Measurements from ENCODE around the gene USF1.

GRCh38 chr1:160996178-160996577, 49.6 kb downstream of the USF1 start:
- TF ChIP-seq POLR2A (IDR thresholded peaks at IDR 0.05): no peak
- TF ChIP-seq, protein P1, sequence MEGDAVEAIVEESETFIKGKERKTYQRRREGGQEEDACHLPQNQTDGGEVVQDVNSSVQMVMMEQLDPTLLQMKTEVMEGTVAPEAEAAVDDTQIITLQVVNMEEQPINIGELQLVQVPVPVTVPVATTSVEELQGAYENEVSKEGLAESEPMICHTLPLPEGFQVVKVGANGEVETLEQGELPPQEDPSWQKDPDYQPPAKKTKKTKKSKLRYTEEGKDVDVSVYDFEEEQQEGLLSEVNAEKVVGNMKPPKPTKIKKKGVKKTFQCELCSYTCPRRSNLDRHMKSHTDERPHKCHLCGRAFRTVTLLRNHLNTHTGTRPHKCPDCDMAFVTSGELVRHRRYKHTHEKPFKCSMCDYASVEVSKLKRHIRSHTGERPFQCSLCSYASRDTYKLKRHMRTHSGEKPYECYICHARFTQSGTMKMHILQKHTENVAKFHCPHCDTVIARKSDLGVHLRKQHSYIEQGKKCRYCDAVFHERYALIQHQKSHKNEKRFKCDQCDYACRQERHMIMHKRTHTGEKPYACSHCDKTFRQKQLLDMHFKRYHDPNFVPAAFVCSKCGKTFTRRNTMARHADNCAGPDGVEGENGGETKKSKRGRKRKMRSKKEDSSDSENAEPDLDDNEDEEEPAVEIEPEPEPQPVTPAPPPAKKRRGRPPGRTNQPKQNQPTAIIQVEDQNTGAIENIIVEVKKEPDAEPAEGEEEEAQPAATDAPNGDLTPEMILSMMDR (IDR thresholded peaks at IDR 0.05): no peak

Data from right lobe of liver (tissue), 4 donors.